ENCODE data around the gene SHROOM3.

- TF ChIP-seq ZNF33B (CRISPR knock-in tag; IDR thresholded peaks at IDR 0.05) (no peak), ELF4 (CRISPR knock-in tag; IDR thresholded peaks at IDR 0.05; ENCODE audit: borderline replicate concordance) (no peak), ZC3H13 (CRISPR knock-in tag; IDR thresholded peaks at IDR 0.05) (no peak), POLR2AphosphoS5 (IDR thresholded peaks at IDR 0.05; ENCODE audit: low read depth, low read length) (no peak), EP300 (IDR thresholded peaks at IDR 0.05; ENCODE audit: low read depth in 2 of 2, low read length in 2 of 2) (no peak), EP300 (CRISPR knock-in tag; IDR thresholded peaks at IDR 0.05; ENCODE audit: borderline replicate concordance) (no peak)
Observed at GRCh38 chr4:76758996-76759395, 324.0 kb downstream of the SHROOM3 start.

Measured in HepG2 (cell line).